Fibroblast of skin of left quadriceps (primary cell): ENCODE measurements around the gene AK1.

Source experiments
- DNase-seq, 2 experiments: peaks; one replicate each; pipeline ENCODE4 v3.0.0-alpha.2; 2013; ENCODE audit warnings: low read depth in 2 of 2

AK1 gene

GRCh38 chr9:127909839-127910273 lies 32.4 kb upstream of the AK1 start:
- no peak for DNase-seq

GRCh38 chr9:127908660-127908926 lies 31.1 kb upstream of the AK1 start:
- DNase-seq: no peak

- no peak for DNase-seq
These were observed 30.6 kb upstream of the AK1 start for GRCh38 chr9:127907867-127908659.

- DNase-seq: no peak
These were observed 28.3 kb upstream of the AK1 start for GRCh38 chr9:127905788-127906191.

GRCh38 chr9:127905004-127905728 lies 27.7 kb upstream of the AK1 start:
- no peak for DNase-seq

GRCh38 chr9:127904561-127905003 lies 27.1 kb upstream of the AK1 start:
- no peak for DNase-seq

- DNase-seq: no peak
These were observed 26.3 kb upstream of the AK1 start for GRCh38 chr9:127903557-127904475.

GRCh38 chr9:127899128-127899943 lies 21.9 kb upstream of the AK1 start, which contains the start of gene ST6GALNAC6:
Gene ST6GALNAC6, minus strand, starts transcription at chr9:127899603. Its CDS starts 1,622 bp downstream, at chr9:127897981.
- peak; percentile 51 to 54 for DNase-seq

- DNase-seq: peak; percentile 74 to 78
These were observed 21.1 kb upstream of the AK1 start for GRCh38 chr9:127898433-127899127.

GRCh38 chr9:127897193-127897692 lies 19.8 kb upstream of the AK1 start:
- peak; percentile 54 to 57 for DNase-seq

GRCh38 chr9:127896395-127897192 lies 19.1 kb upstream of the AK1 start:
- DNase-seq: no peak

GRCh38 chr9:127895811-127896210 lies 18.3 kb upstream of the AK1 start:
- DNase-seq: no peak

GRCh38 chr9:127893392-127893791 lies 15.9 kb upstream of the AK1 start:
- DNase-seq: no peak

GRCh38 chr9:127892831-127893230 lies 15.4 kb upstream of the AK1 start:
- no peak for DNase-seq

- DNase-seq: no peak
These were observed 12.6 kb upstream of the AK1 start for GRCh38 chr9:127890053-127890452.

- DNase-seq: no peak
These were observed 10.3 kb upstream of the AK1 start for GRCh38 chr9:127887792-127888191.

- no peak for DNase-seq
These were observed 9.0 kb upstream of the AK1 start for GRCh38 chr9:127886401-127886972.

- DNase-seq: no peak
These were observed 8.2 kb upstream of the AK1 start for GRCh38 chr9:127885508-127886281.
